SJSA1 (cell line): Measurements from ENCODE around the gene OR10S1. TPM values are rescaled to one million over a fixed set of nuclear protein-coding genes. Genes with fewer than 3 reads are reported as not detected.

Experiments
- total RNA-seq: library from RNA; depleted of rRNA; stranded (reverse); fragments of >200 nt; shearing (Covaris generic); gene quantifications from 2 replicates; pipeline ENCODE4 v1.2.3, GENCODE V29; 2014; rRNA removed

The OR10S1 gene
- total RNA-seq, 1 experiment from 2014 or later: not detected

Other genes starting within 250 kb of the OR10S1 start
- 1.6 and 6.6 TPM in 2 replicates for gene ZNF202, start 236.1 kb downstream of the OR10S1 start, total RNA-seq
- not detected in 2 replicates for gene OR6X1, start 223.3 kb downstream of the OR10S1 start, total RNA-seq
- not detected in 2 replicates for gene OR6M1, start 171.4 kb downstream of the OR10S1 start, total RNA-seq
- gene TMEM225, start 92.1 kb downstream of the OR10S1 start, total RNA-seq: not detected in 2 replicates
- gene OR8D4, start 75.6 kb downstream of the OR10S1 start, total RNA-seq: not detected in 2 replicates
- gene OR4D5, start 38.2 kb downstream of the OR10S1 start, total RNA-seq: not detected in 2 replicates
- gene OR6T1, start 33.9 kb downstream of the OR10S1 start, total RNA-seq: not detected in 2 replicates
- gene OR10G6, start 17.4 kb upstream of the OR10S1 start, total RNA-seq: not detected in 2 replicates
- not detected in 2 replicates for gene OR10G4, start 35.2 kb upstream of the OR10S1 start, total RNA-seq
- gene OR10G9, start 45.2 kb upstream of the OR10S1 start, total RNA-seq: not detected in 2 replicates
- not detected in 2 replicates for gene OR10G8, start 49.0 kb upstream of the OR10S1 start, total RNA-seq
- not detected in 2 replicates for gene OR10G7, start 63.5 kb upstream of the OR10S1 start, total RNA-seq
- 18.1 and 24.8 TPM in 2 replicates for gene VWA5A, start 137.7 kb upstream of the OR10S1 start, total RNA-seq
- not detected in 2 replicates for gene OR10D3, start 205.6 kb upstream of the OR10S1 start, total RNA-seq